Left ventricle myocardium inferior (tissue), 1 donor: ENCODE data around the gene TMEM167B. TPM values are rescaled to one million over a fixed set of nuclear protein-coding genes. Genes with fewer than 3 reads are reported as not detected.

Experiments
- DNase-seq: peaks from one replicate; pipeline ENCODE4 v3.0.0-alpha.2; 2020
- H3K27ac ChIP-seq: fragments of 200-600 bp; replicated peaks from 2 replicates; pipeline ENCODE4 v1.8.0; 2021
- H3K27me3 ChIP-seq: fragments of 200-600 bp; 2 replicates; pipeline ENCODE4 v1.8.0; 2021; ENCODE audit warnings: low read depth
- H3K36me3 ChIP-seq: fragments of 200-600 bp; 2 replicates; pipeline ENCODE4 v1.8.0; 2021
- H3K4me1 ChIP-seq: fragments of 200-600 bp; 2 replicates; pipeline ENCODE4 v1.8.0; 2021
- H3K4me3 ChIP-seq: fragments of 200-600 bp; 2 replicates; pipeline ENCODE4 v1.8.0; 2021; ENCODE audit warnings: mild to moderate bottlenecking, moderate library complexity
- H3K9me3 ChIP-seq: fragments of 200-600 bp; replicated peaks from 2 replicates; pipeline ENCODE4 v1.8.0; 2021
- intact Hi-C: fragments of 100-400 bp; cut with micrococcal nuclease; formaldehyde crosslinking; loops from one replicate; pipeline ENCODE4 v1.11.0; 2022
- total RNA-seq: library from RNA; stranded (reverse); fragmentation: NEBNext Ultra II Directional; extraction: Animal tissue kit (Norgen Biotek cat#: 25700); gene quantifications from one replicate; pipeline ENCODE4 v1.2.1, GENCODE V29; 2021
- TF ChIP-seq, protein P1 (sequence below): fragments of 200-600 bp; IDR thresholded peaks from 2 replicates; pipeline ENCODE4 v1.8.0; 2021; ENCODE audit warnings: antibody characterized with exemption, mild to moderate bottlenecking, borderline replicate concordance
- donor health status: DM: no; HTN: yes; CAD: no; lungs with severe emphysema.

The TMEM167B gene
- total RNA-seq, 1 donor from 2014 or later: 30.3 TPM

- Histone ChIP-seq H3K27ac (peak within 1 kb of the TSS; percentile 99), H3K9me3 (no peaks in the 10 kb centered on the region), H3K4me3 (peak within 1 kb of the TSS; percentile 93), H3K4me1 (peaks cover 43% of the 10 kb centered on the region), H3K27me3 (no peaks in the 10 kb centered on the region), H3K36me3 (peaks cover 19% of the 10 kb centered on the region)
- peak; percentile 96 for DNase-seq
- TF ChIP-seq, protein P1, sequence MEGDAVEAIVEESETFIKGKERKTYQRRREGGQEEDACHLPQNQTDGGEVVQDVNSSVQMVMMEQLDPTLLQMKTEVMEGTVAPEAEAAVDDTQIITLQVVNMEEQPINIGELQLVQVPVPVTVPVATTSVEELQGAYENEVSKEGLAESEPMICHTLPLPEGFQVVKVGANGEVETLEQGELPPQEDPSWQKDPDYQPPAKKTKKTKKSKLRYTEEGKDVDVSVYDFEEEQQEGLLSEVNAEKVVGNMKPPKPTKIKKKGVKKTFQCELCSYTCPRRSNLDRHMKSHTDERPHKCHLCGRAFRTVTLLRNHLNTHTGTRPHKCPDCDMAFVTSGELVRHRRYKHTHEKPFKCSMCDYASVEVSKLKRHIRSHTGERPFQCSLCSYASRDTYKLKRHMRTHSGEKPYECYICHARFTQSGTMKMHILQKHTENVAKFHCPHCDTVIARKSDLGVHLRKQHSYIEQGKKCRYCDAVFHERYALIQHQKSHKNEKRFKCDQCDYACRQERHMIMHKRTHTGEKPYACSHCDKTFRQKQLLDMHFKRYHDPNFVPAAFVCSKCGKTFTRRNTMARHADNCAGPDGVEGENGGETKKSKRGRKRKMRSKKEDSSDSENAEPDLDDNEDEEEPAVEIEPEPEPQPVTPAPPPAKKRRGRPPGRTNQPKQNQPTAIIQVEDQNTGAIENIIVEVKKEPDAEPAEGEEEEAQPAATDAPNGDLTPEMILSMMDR: peak; percentile 58
- intact Hi-C loops: no loop called here
These were observed 14.8 kb upstream of the TMEM167B start, which contains the start of gene TAF13 for GRCh38 chr1:109075531-109076490. TSS of gene TAF13 (minus strand) at chr1:109076003. CDS start at chr1:109075947, 56 bp downstream.

GRCh38 chr1:109078317-109078716, 12.2 kb upstream of the TMEM167B start:
- Histone ChIP-seq H3K9me3 (no peaks in the 10 kb centered on the region), H3K4me3 (no peak overlapping the region), H3K36me3 (peaks cover 6% of the 10 kb centered on the region), H3K4me1 (peaks cover 38% of the 10 kb centered on the region), H3K27ac (peak overlapping the region; percentile 37), H3K27me3 (no peaks in the 10 kb centered on the region)
- intact Hi-C loops: no loop called here
- DNase-seq: no peak
- TF ChIP-seq, protein P1: no peak

DNA sequence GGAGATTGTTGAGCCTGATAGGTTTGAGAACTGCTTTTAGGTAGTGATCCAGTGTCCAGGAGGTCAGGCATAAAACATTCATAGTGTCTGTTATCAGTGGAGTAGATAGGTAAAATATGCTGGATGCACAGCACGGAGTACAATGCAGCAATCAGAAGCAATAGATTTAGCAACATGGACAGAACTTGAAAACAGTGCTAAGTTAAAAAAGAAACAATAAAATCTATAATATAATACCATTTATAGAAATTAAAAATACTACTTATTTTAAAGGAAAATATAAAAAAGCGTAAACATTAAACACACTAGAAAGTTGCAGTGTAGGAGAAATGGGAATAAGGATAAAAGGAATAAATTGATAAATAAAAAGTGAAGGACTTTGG, 11.3 kb upstream of the TMEM167B start:
- H3K4me3 ChIP-seq: peak overlapping the region; percentile 34
- no peaks in the 10 kb centered on the region for H3K27me3 ChIP-seq

DNA sequence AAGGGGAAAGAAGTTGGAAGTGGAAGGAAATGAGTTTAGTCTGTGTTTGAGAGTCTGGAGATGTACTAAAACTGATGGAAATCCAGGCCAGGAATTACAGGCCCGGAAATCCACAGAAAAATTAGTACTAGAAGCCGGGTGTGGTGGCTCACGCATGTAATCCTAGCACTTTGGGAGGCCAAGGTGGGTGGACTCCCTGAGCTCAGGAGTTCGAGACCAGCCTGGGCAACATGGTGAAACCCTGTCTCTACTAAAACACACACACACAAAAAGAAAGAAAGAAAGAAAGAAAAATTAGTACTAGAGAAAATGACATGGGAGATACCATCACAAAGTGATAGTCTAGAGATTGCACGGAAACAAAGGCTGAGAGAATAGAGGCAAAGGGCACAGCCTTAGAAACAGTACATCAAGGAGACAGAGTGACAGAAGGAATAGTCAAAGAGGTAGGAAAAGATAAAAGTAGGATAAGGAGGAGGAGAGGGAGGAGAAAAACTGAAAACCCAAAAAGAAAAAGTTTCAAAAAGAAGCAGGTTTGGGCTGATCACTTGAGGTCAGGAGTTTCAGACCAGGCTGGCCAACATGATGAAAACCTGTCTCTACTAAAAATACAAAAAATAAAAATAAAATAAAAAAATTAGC, 10.0 kb upstream of the TMEM167B start:
- intact Hi-C loops: no loop called here
- peak overlapping the region; percentile 34 for H3K4me3 ChIP-seq
- H3K27me3 ChIP-seq: no peaks in the 10 kb centered on the region
- no peaks in the 10 kb centered on the region for H3K36me3 ChIP-seq
- no peaks in the 10 kb centered on the region for H3K9me3 ChIP-seq
- peak overlapping the region; percentile 89 for H3K27ac ChIP-seq
- peaks cover 24% of the 10 kb centered on the region for H3K4me1 ChIP-seq
- TF ChIP-seq, protein P1: no peak
- DNase-seq: no peak

More for the DNA sequence above, 11.3 kb upstream of the TMEM167B start:
- DNase-seq: no peak
- TF ChIP-seq, protein P1: no peak
- H3K4me1 ChIP-seq: peaks cover 38% of the 10 kb centered on the region
- H3K27ac ChIP-seq: peak overlapping the region; percentile 89
- intact Hi-C loops: no loop called here
- no peaks in the 10 kb centered on the region for H3K9me3 ChIP-seq
- no peaks in the 10 kb centered on the region for H3K36me3 ChIP-seq

GRCh38 chr1:109083501-109083900, 7.1 kb upstream of the TMEM167B start:
- Histone ChIP-seq H3K4me3 (no peak overlapping the region), H3K27me3 (no peaks in the 10 kb centered on the region), H3K9me3 (no peaks in the 10 kb centered on the region), H3K36me3 (no peaks in the 10 kb centered on the region), H3K27ac (no peak overlapping the region), H3K4me1 (peaks cover 15% of the 10 kb centered on the region)
- no peak for DNase-seq
- intact Hi-C loops: no loop called here
- TF ChIP-seq, protein P1: no peak
